HT-29 (cell line): Measurements from ENCODE around the gene CFAP90. TPM values are rescaled to one million over a fixed set of nuclear protein-coding genes. Genes with fewer than 3 reads are reported as not detected.

Experiments used
- total RNA-seq: library from RNA; depleted of rRNA; stranded (reverse); fragments of >200 nt; shearing (Covaris generic); gene quantifications from 2 replicates; pipeline ENCODE4 v1.2.3, GENCODE V29; 2014; rRNA removed

The CFAP90 gene
- total RNA-seq, 1 experiment from 2014 or later, result not detected

Other genes with a start within 250 kb of the CFAP90 start
- gene FASTKD3, start 17.9 kb upstream of the CFAP90 start, total RNA-seq, result 6.3 and 8.3 TPM in 2 replicates
- 36.1 and 42.1 TPM in 2 replicates for gene MTRR, start 18.0 kb upstream of the CFAP90 start, total RNA-seq